AG04449 (cell line): Measurements from ENCODE around the gene DNAJC4.

Experiments
- CTCF ChIA-PET: fragments of 350-600 bp; formaldehyde crosslinking; extraction: SDS; loops from one replicate; lab custom pipeline; 2021; ENCODE audit warnings: antibody characterized with exemption; lab: Yijun Ruan, JAX
- POLR2A ChIA-PET: fragments of 400-600, 350-600 bp; formaldehyde crosslinking; extraction: SDS; loops from one replicate; lab custom pipeline; 2020; ENCODE audit warnings: antibody characterized with exemption, inconsistent platforms; lab: Yijun Ruan, JAX
- DNase-seq: peaks from one replicate; pipeline ENCODE4 v3.0.0-alpha.2; 2010; ENCODE audit warnings: low read depth, low spot score
- H3K4me3 ChIP-seq: 2 replicates; pipeline ENCODE4 v1.5.1; 2011; ENCODE audit warnings: low read depth, mild to moderate bottlenecking, control low read depth, low read length
- TF ChIP-seq, protein P1 (sequence below): IDR thresholded peaks from one replicate; pipeline ENCODE4 v1.5.1; 2011; ENCODE audit warnings: mild to moderate bottlenecking, moderate library complexity, low read length, control low read depth, inconsistent platforms; ENCODE audit not compliant: insufficient read depth; ENCODE audit errors: missing control alignments

The DNAJC4 gene

GRCh38 chr11:64275031-64275800 lies 44.9 kb downstream of the DNAJC4 start:
- TF ChIP-seq, protein P1, sequence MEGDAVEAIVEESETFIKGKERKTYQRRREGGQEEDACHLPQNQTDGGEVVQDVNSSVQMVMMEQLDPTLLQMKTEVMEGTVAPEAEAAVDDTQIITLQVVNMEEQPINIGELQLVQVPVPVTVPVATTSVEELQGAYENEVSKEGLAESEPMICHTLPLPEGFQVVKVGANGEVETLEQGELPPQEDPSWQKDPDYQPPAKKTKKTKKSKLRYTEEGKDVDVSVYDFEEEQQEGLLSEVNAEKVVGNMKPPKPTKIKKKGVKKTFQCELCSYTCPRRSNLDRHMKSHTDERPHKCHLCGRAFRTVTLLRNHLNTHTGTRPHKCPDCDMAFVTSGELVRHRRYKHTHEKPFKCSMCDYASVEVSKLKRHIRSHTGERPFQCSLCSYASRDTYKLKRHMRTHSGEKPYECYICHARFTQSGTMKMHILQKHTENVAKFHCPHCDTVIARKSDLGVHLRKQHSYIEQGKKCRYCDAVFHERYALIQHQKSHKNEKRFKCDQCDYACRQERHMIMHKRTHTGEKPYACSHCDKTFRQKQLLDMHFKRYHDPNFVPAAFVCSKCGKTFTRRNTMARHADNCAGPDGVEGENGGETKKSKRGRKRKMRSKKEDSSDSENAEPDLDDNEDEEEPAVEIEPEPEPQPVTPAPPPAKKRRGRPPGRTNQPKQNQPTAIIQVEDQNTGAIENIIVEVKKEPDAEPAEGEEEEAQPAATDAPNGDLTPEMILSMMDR, result no peak
- POLR2A ChIA-PET, result interaction anchor here (1.1 kb wide), 1 partner anchor 30 kb away, joined by 3 read pairs; no protein-coding TSS in a partner anchor
- CTCF ChIA-PET, result interaction anchor here (1.3 to 5.0 kb wide), 4 partner anchors 8 to 80 kb away, joined by 4 to 20 read pairs (median 8); partner anchors contain the start of gene PLCB3
- DNase-seq, result no peak
- no peak overlapping the region for H3K4me3 ChIP-seq

DNA sequence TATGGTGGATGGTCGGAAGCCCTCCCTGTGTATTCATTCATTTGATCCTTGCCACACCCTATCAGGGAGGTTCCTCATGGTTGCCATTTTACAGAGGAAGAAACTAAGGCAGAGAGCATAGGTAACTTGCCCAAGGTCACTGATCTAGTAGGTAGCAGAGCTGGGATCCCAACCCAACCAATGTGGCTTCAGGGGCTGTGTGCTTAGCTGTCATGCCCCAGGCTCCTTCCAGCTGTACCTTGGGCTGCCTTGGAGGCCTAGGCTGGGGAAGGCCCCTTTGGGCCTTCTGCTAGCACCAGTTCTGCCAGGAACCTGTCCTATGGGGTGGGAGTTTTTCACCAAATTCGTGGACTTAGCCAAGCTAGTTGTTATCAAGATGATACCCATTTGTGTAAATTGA lies 45.5 kb downstream of the DNAJC4 start:
- POLR2A ChIA-PET, result interaction anchor here (1.1 kb wide), 1 partner anchor 31 kb away, joined by 3 read pairs; no protein-coding TSS in a partner anchor
- no peak for DNase-seq
- TF ChIP-seq, protein P1, result no peak
- CTCF ChIA-PET, result interaction anchor here (1.3 to 5.0 kb wide), 3 partner anchors 25 to 79 kb away, joined by 4 to 20 read pairs (median 7); partner anchors contain the start of gene PLCB3
- no peak overlapping the region for H3K4me3 ChIP-seq

GRCh38 chr11:64276653-64277431 lies 46.5 kb downstream of the DNAJC4 start:
- ChIA-PET POLR2A (interaction anchor here (0.6 kb wide), 1 partner anchor 57 kb away, joined by 3 read pairs; no protein-coding TSS in a partner anchor), CTCF (interaction anchor here (1.0 to 5.0 kb wide), 5 partner anchors 24 to 78 kb away, joined by 3 to 20 read pairs (median 4); partner anchors contain the start of gene PLCB3)
- TF ChIP-seq, protein P1, result no peak

DNA sequence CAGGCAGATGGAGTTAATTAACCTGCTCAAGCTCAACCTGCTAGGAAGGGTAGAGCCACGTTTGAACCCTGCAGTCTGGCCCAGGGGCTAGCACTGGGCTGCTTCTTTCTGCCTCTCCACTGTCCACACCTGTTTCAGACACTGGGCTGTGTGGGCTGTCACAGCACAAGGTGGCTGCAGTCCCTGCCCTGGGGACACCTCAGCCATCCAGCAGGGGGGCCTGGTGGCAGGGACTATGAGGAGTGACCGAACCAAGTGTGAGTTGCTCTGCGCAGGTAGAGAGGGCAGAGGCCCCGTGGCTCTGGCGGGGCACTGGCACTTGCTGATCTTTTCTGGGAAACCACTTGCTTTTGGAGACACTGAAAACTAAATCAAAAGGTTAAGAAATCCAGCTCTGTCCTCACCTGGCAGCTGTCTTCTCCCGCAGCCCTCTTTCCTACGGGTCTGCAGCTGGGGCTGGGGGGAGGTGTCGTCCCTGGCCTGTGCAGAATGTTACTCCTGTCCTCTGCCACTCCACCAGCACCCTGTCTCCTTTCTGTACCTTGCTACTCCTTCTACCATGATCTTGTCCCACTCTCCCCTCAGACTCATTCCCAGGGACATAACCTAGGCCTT lies 48.3 kb downstream of the DNAJC4 start:
- ChIA-PET POLR2A (no interaction called here), CTCF (interaction anchor here (1.4 to 5.0 kb wide), 3 partner anchors 22 to 28 kb away, joined by 4 to 20 read pairs (median 4); partner anchors contain the start of gene PLCB3)
- TF ChIP-seq, protein P1, result no peak
- H3K4me3 ChIP-seq, result no peak overlapping the region
- no peak for DNase-seq

More at GRCh38 chr11:64276653-64277431, 46.5 kb downstream of the DNAJC4 start:
- no peak for DNase-seq
- H3K4me3 ChIP-seq, result no peak overlapping the region

GRCh38 chr11:64281957-64282770 lies 51.8 kb downstream of the DNAJC4 start:
- DNase-seq, result no peak
- TF ChIP-seq, protein P1, result no peak
- no peak overlapping the region for H3K4me3 ChIP-seq
- ChIA-PET POLR2A (interaction anchor here (0.7 to 2.2 kb wide), 2 partner anchors 12 to 37 kb away, joined by 3 to 8 read pairs; no protein-coding TSS in a partner anchor), CTCF (interaction anchor here (1.2 to 10.7 kb wide), 6 partner anchors 8 to 73 kb away, joined by 3 to 166 read pairs (median 18); partner anchors contain the start of genes CATSPERZ and ESRRA)
